B cell (primary cell): Measurements from ENCODE around the gene ADAMTSL4. TPM values are rescaled to one million over a fixed set of nuclear protein-coding genes. Genes with fewer than 3 reads are reported as not detected.

ENCODE experiments used
- ATAC-seq: fragments of 200-7000 bp; cut with Tn5 transposase; one replicate; pipeline ENCODE4 v1.10.0; 2021; ENCODE audit warnings: low read depth, mild to moderate bottlenecking, moderate number of reproducible peaks, moderate library complexity
- CTCF ChIA-PET: fragments of 350-600 bp; sonication (Branson Sonifier 250); formaldehyde crosslinking; loops from one replicate; lab custom pipeline; 2021; ENCODE audit warnings: antibody characterized with exemption, inconsistent platforms; lab: Charles Lee
- POLR2A ChIA-PET: fragments of 350-600 bp; sonication (Branson Sonifier 250); formaldehyde crosslinking; loops from one replicate; lab custom pipeline; 2021; ENCODE audit warnings: antibody characterized with exemption; lab: Charles Lee
- DNase-seq: peaks from one replicate; pipeline ENCODE4 v3.0.0; 2013
- H2AFZ ChIP-seq: 2 replicates; pipeline ENCODE4 v1.6.1; 2012; ENCODE audit warnings: mild to moderate bottlenecking, low read depth, low read length; ENCODE audit not compliant: insufficient read depth, poor library complexity, severe bottlenecking
- H3K27ac ChIP-seq, 2 donors: 1 replicate in 1 of 2; 2 replicates in 1 of 2; pipeline ENCODE4 v1.5.1; 2012 to 2013; ENCODE audit warnings: low read length in 2 of 2, mild to moderate bottlenecking in 2 of 2, moderate library complexity in 1 of 2
- H3K27me3 ChIP-seq, 4 experiments: fragments of 200-600 bp in 1 of 4; sonication (generic) in 1 of 4; replicated peaks in 1 of 4; 1 replicate in 2 of 4; 2 replicates in 2 of 4; pipeline versions ENCODE4 v1.6.1 to v1.7.0; 2013 to 2016; ENCODE audit warnings: low read length in 3 of 4, mild to moderate bottlenecking in 2 of 4, mixed read lengths in 1 of 4, moderate library complexity in 1 of 4; ENCODE audit not compliant: insufficient read depth in 4 of 4, control insufficient read depth in 3 of 4; ENCODE audit errors: control extremely low read depth in 1 of 4
- H3K36me3 ChIP-seq, 2 experiments: replicated peaks in 1 of 2; 1 replicate in 1 of 2; 2 replicates in 1 of 2; pipeline versions ENCODE4 v1.6.1 to v1.7.1; 2013; ENCODE audit warnings: low read length in 1 of 2; ENCODE audit not compliant: insufficient read depth in 2 of 2, control insufficient read depth in 1 of 2; ENCODE audit errors: control extremely low read depth in 1 of 2, extremely low read depth in 1 of 2
- H3K4me1 ChIP-seq, 2 donors: fragments of 200-600 bp in 1 of 2; sonication (generic) in 1 of 2; 1 replicate in 1 of 2; 2 replicates in 1 of 2; pipeline versions ENCODE4 v1.5.1 to v1.6.1; 2013 to 2017; ENCODE audit warnings: low read length in 2 of 2; ENCODE audit not compliant: control insufficient read depth in 2 of 2, insufficient read depth in 2 of 2
- H3K4me2 ChIP-seq: replicated peaks from 2 replicates; pipeline ENCODE3; 2012; ENCODE audit warnings: mild to moderate bottlenecking, low read depth, low read length; ENCODE audit not compliant: poor library complexity, severe bottlenecking
- H3K4me3 ChIP-seq, 5 experiments: fragments of 200-600 bp in 1 of 5; sonication (generic) in 1 of 5; 1 replicate in 3 of 5; 2 replicates in 2 of 5; pipeline versions ENCODE4 v1.5.1 to v1.7.0; 2011 to 2016; ENCODE audit warnings: low read length in 4 of 5, mild to moderate bottlenecking in 4 of 5, low read depth in 2 of 5, control low read depth in 1 of 5, moderate library complexity in 1 of 5; ENCODE audit not compliant: insufficient read depth in 1 of 5; ENCODE audit errors: control extremely low read depth in 1 of 5, extremely low read depth in 1 of 5
- H3K79me2 ChIP-seq: fragments of 200-600 bp; sonication (generic); one replicate; pipeline ENCODE4 v1.6.0; 2016; ENCODE audit warnings: low read length; ENCODE audit not compliant: control insufficient read depth, insufficient read depth
- H3K9ac ChIP-seq: fragments of 200-600 bp; sonication (generic); 2 replicates; pipeline ENCODE4 v1.6.1; 2017; ENCODE audit warnings: mild to moderate bottlenecking, low read length, moderate library complexity
- H3K9me3 ChIP-seq, 3 donors: one replicate each; pipeline versions ENCODE4 v1.6.1 to v1.7.1; 2013; ENCODE audit warnings: low read length in 2 of 3; ENCODE audit not compliant: control insufficient read depth in 2 of 3, insufficient read depth in 1 of 3; ENCODE audit errors: control extremely low read depth in 1 of 3
- H4K20me1 ChIP-seq: 2 replicates; pipeline ENCODE4 v1.6.0; 2012; ENCODE audit warnings: mild to moderate bottlenecking, low read length; ENCODE audit not compliant: insufficient read depth, control insufficient read depth, poor library complexity, severe bottlenecking
- H3K27ac Mint-ChIP-seq: one replicate; pipeline ENCODE4 v1.8.0; 2021; ENCODE audit warnings: mixed read lengths
- H3K27me3 Mint-ChIP-seq: one replicate; pipeline ENCODE4 v1.8.0; 2021; ENCODE audit warnings: mixed read lengths
- H3K4me1 Mint-ChIP-seq: one replicate; pipeline ENCODE4 v1.8.0; 2021; ENCODE audit warnings: mixed read lengths
- H3K4me3 Mint-ChIP-seq: one replicate; pipeline ENCODE4 v1.8.0; 2021; ENCODE audit warnings: mixed read lengths
- H3K9me3 Mint-ChIP-seq: one replicate; pipeline ENCODE4 v1.8.0; 2022; ENCODE audit warnings: mixed read lengths; ENCODE audit not compliant: insufficient read depth
- EZH2 ChIP-seq: IDR thresholded peaks from 2 replicates; pipeline ENCODE4 v1.6.1; 2012; ENCODE audit warnings: borderline replicate concordance, low read depth, mild to moderate bottlenecking, moderate library complexity, low read length; ENCODE audit not compliant: insufficient read depth, poor library complexity, severe bottlenecking
- WGBS: methylation state at CpG from one replicate; pipeline ENCODE4 v1.1.5; 2013; ENCODE audit warnings: missing lambda C conversion rate; ENCODE audit not compliant: insufficient coverage; 5-methylcytosine and 5-hydroxymethylcytosine counted together
- intact Hi-C: fragments of 100-400 bp; cut with micrococcal nuclease; formaldehyde crosslinking; loops from one replicate; pipeline ENCODE4 v1.10.0; 2022
- polyA plus RNA-seq: library from polyadenylated mRNA; depleted of rRNA; stranded (reverse); fragments of >200 nt; gene quantifications from 2 replicates; pipeline ENCODE4 v1.2.3, GENCODE V29; 2012
- total RNA-seq, 2 donors: library from RNA; stranded (reverse); fragments of 120-200 nt in 1 of 2; gene quantifications; 1 replicate in 1 of 2; 2 replicates in 1 of 2; pipeline versions ENCODE4 v1.2.3 to v1.2.4, GENCODE V29; 2013 to 2022
- TF ChIP-seq, protein P1 (sequence below): fragments of 200-600 bp; IDR thresholded peaks from one replicate; pipeline ENCODE4 v1.8.0; 2022; ENCODE audit warnings: antibody characterized with exemption, mild to moderate bottlenecking

The ADAMTSL4 gene
- total and polyA plus RNA-seq, 2 donors (not counting 1 experiment from before 2014, with no cell fraction given), result 0.70 TPM; not detected in 1

DNA sequence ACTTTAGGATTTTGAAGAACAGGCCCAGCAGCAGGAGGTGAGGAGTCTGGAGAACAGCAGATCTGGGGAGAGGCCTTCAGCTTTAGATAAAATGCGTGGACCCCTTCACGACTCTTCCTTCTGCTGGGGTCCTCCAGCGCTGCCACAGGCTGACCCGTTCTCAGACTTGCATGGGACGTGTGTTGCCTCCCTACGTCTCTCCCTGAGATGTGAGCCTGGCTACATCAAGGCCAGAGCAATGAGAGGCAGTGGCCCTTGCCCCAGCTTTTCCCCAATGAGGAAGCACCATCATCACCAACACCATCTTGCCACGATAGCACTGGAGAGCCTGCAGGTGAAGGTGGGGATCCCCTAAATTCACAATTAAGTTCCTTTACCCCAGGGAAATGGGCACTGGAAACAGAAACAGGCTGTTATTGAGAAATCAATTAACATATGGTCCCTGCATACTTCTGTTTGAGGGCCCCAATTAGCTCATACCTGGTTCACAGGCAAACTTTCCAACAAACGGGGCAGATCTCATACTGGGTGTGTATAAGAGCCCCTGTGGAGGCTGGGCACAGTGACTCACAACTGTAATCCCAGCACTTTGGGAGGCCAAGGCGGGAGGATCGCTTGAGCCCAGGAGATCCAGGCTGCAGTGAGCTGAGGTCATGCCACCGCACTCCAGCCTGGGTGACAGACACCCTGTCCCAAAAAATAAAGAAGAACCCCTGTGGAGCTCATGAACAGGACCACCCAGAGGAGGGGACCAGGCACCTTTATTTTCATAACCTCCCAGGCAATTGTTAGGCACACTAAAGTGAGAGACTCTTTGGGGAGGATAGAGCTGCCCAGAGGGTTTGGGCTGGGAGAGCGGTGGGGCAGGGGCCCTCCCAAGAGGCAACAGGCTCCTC is 12.1 kb upstream of the ADAMTSL4 start:
- no peaks in the 10 kb centered on the region for H3K9me3 Mint-ChIP-seq
- no peak overlapping the region for H3K4me3 Mint-ChIP-seq
- CTCF ChIA-PET, result interaction anchor here (1.4 kb wide), 1 partner anchor 24 kb away, joined by 4 read pairs; no protein-coding TSS in a partner anchor
- over 99% methylated on average over 10 of the region's 12 CpGs for WGBS
- Histone ChIP-seq H3K9ac (no peak overlapping the region), H3K4me2 (no peak overlapping the region), H3K27me3 (no peaks in the 10 kb centered on the region), H3K36me3 (no peaks in the 10 kb centered on the region), H2AFZ (no peak overlapping the region), H3K27ac (no peak overlapping the region), H3K4me3 (no peak overlapping the region), H3K4me1 (no peaks in the 10 kb centered on the region), H3K79me2 (no peaks in the 10 kb centered on the region), H3K9me3 (no peaks in the 10 kb centered on the region), H4K20me1 (no peaks in the 10 kb centered on the region)
- TF ChIP-seq EZH2, result no peak
- TF ChIP-seq, protein P1, sequence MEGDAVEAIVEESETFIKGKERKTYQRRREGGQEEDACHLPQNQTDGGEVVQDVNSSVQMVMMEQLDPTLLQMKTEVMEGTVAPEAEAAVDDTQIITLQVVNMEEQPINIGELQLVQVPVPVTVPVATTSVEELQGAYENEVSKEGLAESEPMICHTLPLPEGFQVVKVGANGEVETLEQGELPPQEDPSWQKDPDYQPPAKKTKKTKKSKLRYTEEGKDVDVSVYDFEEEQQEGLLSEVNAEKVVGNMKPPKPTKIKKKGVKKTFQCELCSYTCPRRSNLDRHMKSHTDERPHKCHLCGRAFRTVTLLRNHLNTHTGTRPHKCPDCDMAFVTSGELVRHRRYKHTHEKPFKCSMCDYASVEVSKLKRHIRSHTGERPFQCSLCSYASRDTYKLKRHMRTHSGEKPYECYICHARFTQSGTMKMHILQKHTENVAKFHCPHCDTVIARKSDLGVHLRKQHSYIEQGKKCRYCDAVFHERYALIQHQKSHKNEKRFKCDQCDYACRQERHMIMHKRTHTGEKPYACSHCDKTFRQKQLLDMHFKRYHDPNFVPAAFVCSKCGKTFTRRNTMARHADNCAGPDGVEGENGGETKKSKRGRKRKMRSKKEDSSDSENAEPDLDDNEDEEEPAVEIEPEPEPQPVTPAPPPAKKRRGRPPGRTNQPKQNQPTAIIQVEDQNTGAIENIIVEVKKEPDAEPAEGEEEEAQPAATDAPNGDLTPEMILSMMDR, result no peak
- no peaks in the 10 kb centered on the region for H3K27me3 Mint-ChIP-seq
- intact Hi-C loops, result no loop called here
- no peak for DNase-seq
- H3K27ac Mint-ChIP-seq, result no peak overlapping the region
- H3K4me1 Mint-ChIP-seq, result no peaks in the 10 kb centered on the region
- POLR2A ChIA-PET, result interaction anchor here (0.6 kb wide), 1 partner anchor 35 kb away, joined by 6 read pairs; no protein-coding TSS in a partner anchor
- no peak for ATAC-seq
